GM18517 (cell line): Measurements from ENCODE around the gene C6orf141.

Experiments
- ATAC-seq: cut with Tn5 transposase; IDR thresholded peaks from one replicate; pipeline ENCODE4 v1.9.1; 2021; ENCODE audit warnings: mild to moderate bottlenecking, moderate library complexity; ENCODE audit not compliant: unreplicated experiment

C6orf141 gene

GRCh38 chr6:49550492-49551077 lies at the start of gene C6orf141:
Gene C6orf141 (plus strand): TSS chr6:49550668. CDS start chr6:49550793, 125 bp downstream.
- peak; percentile 73 for ATAC-seq

- ATAC-seq: no peak
Measured at GRCh38 chr6:49504666-49505065, 45.8 kb upstream of the C6orf141 start.

- no peak for ATAC-seq
Measured at GRCh38 chr6:49506569-49507111, 43.8 kb upstream of the C6orf141 start.

GRCh38 chr6:49509342-49509741 lies 41.1 kb upstream of the C6orf141 start:
- ATAC-seq: no peak

GRCh38 chr6:49513153-49513989 lies 37.1 kb upstream of the C6orf141 start:
- ATAC-seq: no peak

GRCh38 chr6:49514571-49515484 lies 35.6 kb upstream of the C6orf141 start:
- no peak for ATAC-seq

- no peak for ATAC-seq
Measured at GRCh38 chr6:49515485-49516146, 34.9 kb upstream of the C6orf141 start.

GRCh38 chr6:49516147-49516505 lies 34.3 kb upstream of the C6orf141 start:
- no peak for ATAC-seq

GRCh38 chr6:49517919-49518318 lies 32.5 kb upstream of the C6orf141 start:
- ATAC-seq: no peak

GRCh38 chr6:49519660-49520059 lies 30.8 kb upstream of the C6orf141 start:
- peak; percentile 98 for ATAC-seq

GRCh38 chr6:49522710-49523593 lies 27.5 kb upstream of the C6orf141 start:
- no peak for ATAC-seq

- ATAC-seq: no peak
Measured at GRCh38 chr6:49523901-49524300, 26.6 kb upstream of the C6orf141 start.

- ATAC-seq: no peak
Measured at GRCh38 chr6:49524541-49524940, 25.9 kb upstream of the C6orf141 start.

- no peak for ATAC-seq
Measured at GRCh38 chr6:49526598-49526997, 23.9 kb upstream of the C6orf141 start.

- no peak for ATAC-seq
Measured at GRCh38 chr6:49527320-49527719, 23.1 kb upstream of the C6orf141 start.

GRCh38 chr6:49528571-49528970 lies 21.9 kb upstream of the C6orf141 start:
- ATAC-seq: no peak

- no peak for ATAC-seq
Measured at GRCh38 chr6:49530141-49530776, 20.2 kb upstream of the C6orf141 start.

GRCh38 chr6:49531774-49532569 lies 18.5 kb upstream of the C6orf141 start:
- peak; percentile 95 for ATAC-seq
